ENCODE results near the gene PHACTR3. TPM values are rescaled to one million over a fixed set of nuclear protein-coding genes. Genes with fewer than 3 reads are reported as not detected.
A peak's percentile ranks its signal among the peaks of the same experiment; 100 is the strongest.

The PHACTR3 gene
- total RNA-seq, 1 experiment from 2014 or later: not detected

GRCh38 chr20:59828125-59829053 is 224.0 kb downstream of the PHACTR3 start:
- no peaks in the 10 kb centered on the region for H3K36me3 ChIP-seq
- no peaks in the 10 kb centered on the region for H3K9me3 ChIP-seq (replicated peaks)
- H3K4me1 ChIP-seq: no peaks in the 10 kb centered on the region
- no peak for DNase-seq
- H3K27ac ChIP-seq: no peak overlapping the region
- peaks cover 54% of the 10 kb centered on the region for H3K27me3 ChIP-seq
- no peak overlapping the region for H3K4me3 ChIP-seq

GRCh38 chr20:59829054-59829785 is 224.9 kb downstream of the PHACTR3 start:
- H3K9me3 ChIP-seq (replicated peaks): no peaks in the 10 kb centered on the region
- no peak overlapping the region for H3K4me3 ChIP-seq
- no peaks in the 10 kb centered on the region for H3K36me3 ChIP-seq
- no peak for DNase-seq
- H3K27me3 ChIP-seq: peaks cover 49% of the 10 kb centered on the region
- H3K4me1 ChIP-seq: no peaks in the 10 kb centered on the region
- H3K27ac ChIP-seq: no peak overlapping the region

- H3K36me3 ChIP-seq: no peaks in the 10 kb centered on the region
- DNase-seq: no peak
- H3K27ac ChIP-seq: no peak overlapping the region
- H3K4me3 ChIP-seq: no peak overlapping the region
- H3K9me3 ChIP-seq (replicated peaks): no peaks in the 10 kb centered on the region
- H3K27me3 ChIP-seq: peaks cover 46% of the 10 kb centered on the region
- H3K4me1 ChIP-seq: peaks cover 6% of the 10 kb centered on the region
Observed at GRCh38 chr20:59829786-59830664, 225.7 kb downstream of the PHACTR3 start.

GRCh38 chr20:59830665-59831023 is 226.3 kb downstream of the PHACTR3 start:
- H3K27ac ChIP-seq: no peak overlapping the region
- H3K9me3 ChIP-seq (replicated peaks): no peaks in the 10 kb centered on the region
- H3K27me3 ChIP-seq: peaks cover 43% of the 10 kb centered on the region
- peaks cover 12% of the 10 kb centered on the region for H3K4me1 ChIP-seq
- H3K4me3 ChIP-seq: no peak overlapping the region
- H3K36me3 ChIP-seq: no peaks in the 10 kb centered on the region
- no peak for DNase-seq

- H3K36me3 ChIP-seq: no peaks in the 10 kb centered on the region
- no peak for DNase-seq
- H3K4me3 ChIP-seq: no peak overlapping the region
- peaks cover 17% of the 10 kb centered on the region for H3K4me1 ChIP-seq
- no peaks in the 10 kb centered on the region for H3K9me3 ChIP-seq (replicated peaks)
- H3K27ac ChIP-seq: no peak overlapping the region
- H3K27me3 ChIP-seq: peaks cover 43% of the 10 kb centered on the region
Observed at GRCh38 chr20:59831024-59831915, 226.9 kb downstream of the PHACTR3 start.

- H3K27me3 ChIP-seq: peaks cover 42% of the 10 kb centered on the region
- peaks cover 18% of the 10 kb centered on the region for H3K4me1 ChIP-seq
- H3K4me3 ChIP-seq: no peak overlapping the region
- no peak overlapping the region for H3K27ac ChIP-seq
- no peaks in the 10 kb centered on the region for H3K36me3 ChIP-seq
- H3K9me3 ChIP-seq (replicated peaks): no peaks in the 10 kb centered on the region
- DNase-seq: no peak
Observed at GRCh38 chr20:59831916-59832270, 227.6 kb downstream of the PHACTR3 start.

GRCh38 chr20:59832406-59833363 is 228.3 kb downstream of the PHACTR3 start:
- Histone ChIP-seq H3K27me3 (peaks cover 34% of the 10 kb centered on the region), H3K9me3 (replicated peaks) (no peaks in the 10 kb centered on the region), H3K36me3 (no peaks in the 10 kb centered on the region), H3K4me1 (peaks cover 18% of the 10 kb centered on the region), H3K27ac (no peak overlapping the region), H3K4me3 (no peak overlapping the region)
- DNase-seq: no peak

GRCh38 chr20:59835057-59835447 is 230.7 kb downstream of the PHACTR3 start:
- H3K4me1 ChIP-seq: peaks cover 18% of the 10 kb centered on the region
- DNase-seq: peak; percentile 57 to 66
- peaks cover 17% of the 10 kb centered on the region for H3K27me3 ChIP-seq
- no peak overlapping the region for H3K27ac ChIP-seq
- H3K36me3 ChIP-seq: no peaks in the 10 kb centered on the region
- no peaks in the 10 kb centered on the region for H3K9me3 ChIP-seq (replicated peaks)
- H3K4me3 ChIP-seq: no peak overlapping the region

GRCh38 chr20:59835448-59836395 is 231.4 kb downstream of the PHACTR3 start:
- peak; percentile 86 to 90 for DNase-seq
- Histone ChIP-seq H3K4me3 (no peak overlapping the region), H3K4me1 (peaks cover 18% of the 10 kb centered on the region), H3K27me3 (peaks cover 10% of the 10 kb centered on the region), H3K27ac (no peak overlapping the region), H3K9me3 (replicated peaks) (no peaks in the 10 kb centered on the region), H3K36me3 (no peaks in the 10 kb centered on the region)

- Histone ChIP-seq H3K9me3 (replicated peaks) (no peaks in the 10 kb centered on the region), H3K36me3 (no peaks in the 10 kb centered on the region), H3K27me3 (peaks cover 3% of the 10 kb centered on the region), H3K4me1 (peaks cover 18% of the 10 kb centered on the region), H3K27ac (no peak overlapping the region), H3K4me3 (no peak overlapping the region)
- peak in 1 of 2 experiments; percentile 28 for DNase-seq
Observed at GRCh38 chr20:59836767-59837166, 232.4 kb downstream of the PHACTR3 start.

GRCh38 chr20:59837623-59838394 is 233.5 kb downstream of the PHACTR3 start:
- Histone ChIP-seq H3K9me3 (replicated peaks) (no peaks in the 10 kb centered on the region), H3K27ac (no peak overlapping the region), H3K36me3 (no peaks in the 10 kb centered on the region), H3K4me1 (peaks cover 18% of the 10 kb centered on the region), H3K27me3 (no peaks in the 10 kb centered on the region; the same call in none of the 2 replicates), H3K4me3 (no peak overlapping the region)
- DNase-seq: no peak
